NCI-H2081 treated with DMSO at 0.1 percent for 48 hours (cell line): ENCODE measurements around the gene UBL4B.

Experiments
- DNase-seq: peaks from one replicate; lab custom pipeline; 2025; lab: John Stamatoyannopoulos, UW

Gene UBL4B

DNA sequence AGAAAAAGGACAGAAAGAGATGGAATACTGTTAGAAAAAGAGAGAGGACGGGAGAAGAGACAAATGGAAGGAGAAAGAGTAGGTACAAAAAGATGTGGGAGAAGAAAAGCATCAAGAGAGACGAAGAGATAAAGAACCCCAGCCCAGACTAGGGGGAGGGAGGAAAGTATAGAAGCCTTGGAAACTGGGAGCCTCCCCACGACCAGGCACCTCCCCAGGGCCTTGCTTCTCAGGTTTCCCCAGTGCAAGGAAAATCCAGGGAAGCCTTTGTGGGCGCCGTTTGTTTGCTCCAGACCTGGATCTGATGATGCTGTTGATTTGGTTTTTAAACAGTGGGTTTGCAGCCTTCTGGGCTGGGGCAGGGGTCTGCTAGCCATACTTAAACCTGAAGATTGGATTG lies 26.6 kb upstream of the UBL4B start:
- no peak for DNase-seq

DNA sequence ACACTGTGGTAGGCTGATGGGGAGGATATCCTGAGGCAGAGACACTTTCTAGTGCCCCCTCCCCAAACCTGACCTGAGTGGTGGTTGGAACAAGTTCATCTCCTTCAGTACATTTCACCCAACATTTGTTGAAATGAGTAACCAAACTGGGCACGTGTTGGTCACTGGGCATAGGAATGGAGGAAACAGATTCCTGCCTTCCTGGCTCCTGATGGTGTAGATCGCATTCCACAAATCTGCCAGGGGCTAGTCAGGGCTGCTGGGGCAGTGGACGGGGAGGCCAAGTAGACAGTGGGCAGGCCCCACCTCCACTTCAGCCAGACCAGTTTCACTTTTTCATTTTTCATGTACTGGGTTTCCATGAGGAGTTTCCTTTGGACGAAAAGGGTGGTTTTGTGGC lies 25.3 kb upstream of the UBL4B start:
- no peak for DNase-seq

DNA sequence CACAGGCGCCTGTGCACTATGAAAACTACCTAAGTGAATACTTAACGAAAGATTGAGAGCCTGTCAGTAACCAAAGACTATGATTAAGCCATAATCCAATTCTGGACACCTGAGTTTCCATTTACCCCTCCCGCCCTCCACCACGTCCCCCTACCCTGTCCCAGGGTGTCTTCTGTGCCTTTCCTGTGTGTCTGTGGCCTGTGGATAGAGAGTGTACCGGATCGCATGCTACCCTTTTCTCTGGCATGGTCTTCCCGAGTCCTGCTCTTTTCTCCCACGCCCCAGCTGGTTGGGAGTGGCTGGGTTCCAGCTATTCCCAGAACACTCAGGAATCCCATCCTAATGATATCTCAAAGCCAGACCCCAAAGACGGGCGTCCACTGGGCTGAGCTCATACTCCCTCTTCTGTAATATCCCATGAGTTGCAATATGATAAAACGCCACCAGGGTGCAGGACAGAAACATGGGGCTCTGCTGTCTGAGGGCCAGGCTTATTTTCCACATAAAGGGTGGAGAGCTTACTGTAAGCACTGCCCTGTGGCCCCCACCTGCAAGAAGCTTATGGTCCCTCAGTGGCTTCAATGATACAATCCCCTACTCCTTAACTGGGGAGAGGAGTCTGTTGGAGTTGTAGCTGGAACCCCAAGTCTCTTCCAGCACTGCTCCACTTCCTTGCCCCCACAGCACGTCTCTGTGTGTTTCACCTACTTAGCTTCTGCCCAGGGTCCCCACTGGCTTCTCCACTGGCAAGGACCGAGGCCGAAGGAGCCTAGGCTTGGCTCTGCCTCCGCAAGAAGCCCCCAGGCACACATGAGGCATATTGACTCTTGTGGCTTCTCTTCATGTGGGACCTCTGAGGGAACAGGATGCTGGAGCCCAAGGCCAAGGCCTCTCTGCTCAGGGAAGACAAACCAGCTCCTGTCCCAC lies 24.2 kb upstream of the UBL4B start:
- DNase-seq: peak; percentile 9

DNA sequence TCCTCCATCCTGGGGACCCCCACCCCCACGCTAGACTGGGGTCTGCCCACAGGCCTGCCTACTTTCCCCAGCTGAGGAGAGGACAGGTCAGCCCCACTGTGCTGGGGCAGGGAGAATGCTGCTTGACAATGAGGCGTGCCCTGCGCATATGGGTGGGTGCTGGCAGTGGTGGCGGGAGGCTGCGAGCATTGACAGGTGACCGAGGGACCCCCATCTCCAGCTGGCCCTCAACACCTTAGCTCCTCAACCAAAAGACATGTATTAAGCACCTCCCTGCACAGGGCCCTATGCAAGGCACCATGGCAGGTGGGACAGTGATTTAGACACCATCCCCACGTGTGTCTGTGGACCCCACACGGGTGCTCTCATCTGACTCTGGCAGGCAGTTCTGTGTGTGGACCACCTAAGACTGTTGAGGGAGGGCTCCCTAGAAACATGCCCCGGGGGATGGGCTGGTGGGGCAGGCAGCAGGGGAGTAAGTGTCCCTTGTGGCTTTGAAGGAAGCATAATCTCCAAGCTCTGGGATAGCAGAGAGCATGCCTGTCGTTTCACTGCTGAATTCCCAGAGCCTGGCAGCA lies 23.4 kb upstream of the UBL4B start:
- DNase-seq: no peak

DNA sequence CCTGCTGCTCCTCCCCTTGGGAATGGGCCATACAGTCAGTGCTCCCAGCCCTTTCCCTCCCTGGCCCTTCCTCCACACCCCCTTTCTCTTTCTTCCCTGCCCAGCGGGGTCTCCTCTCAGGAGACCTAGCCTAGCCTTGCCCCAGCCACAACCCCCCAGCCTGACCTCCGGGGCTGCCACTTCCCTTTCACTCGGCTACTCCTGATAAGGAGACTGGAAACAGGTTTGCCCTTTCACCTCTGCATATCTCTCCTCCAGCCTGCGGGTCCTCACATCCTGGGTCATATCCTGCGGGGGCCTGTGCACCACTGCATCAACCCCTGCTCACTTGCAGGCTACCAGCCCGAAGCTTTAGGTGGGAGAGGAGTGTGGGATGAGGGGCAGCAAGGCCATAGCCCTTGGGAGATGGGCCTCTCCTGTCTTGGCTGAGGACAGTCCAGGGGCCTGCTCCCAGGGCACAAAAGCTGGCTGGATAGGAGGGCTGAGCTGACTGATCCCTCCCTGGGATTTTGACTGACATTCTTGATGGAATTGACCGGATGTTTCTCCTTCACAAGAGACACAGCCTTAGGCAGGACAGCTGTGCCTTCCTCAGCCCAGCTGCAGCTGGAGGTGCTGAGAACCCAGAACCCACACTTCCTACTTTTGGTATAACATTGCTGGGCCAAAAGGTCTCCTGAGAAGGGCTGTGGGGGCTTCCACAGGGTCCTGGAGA lies 22.5 kb upstream of the UBL4B start:
- DNase-seq: no peak

DNA sequence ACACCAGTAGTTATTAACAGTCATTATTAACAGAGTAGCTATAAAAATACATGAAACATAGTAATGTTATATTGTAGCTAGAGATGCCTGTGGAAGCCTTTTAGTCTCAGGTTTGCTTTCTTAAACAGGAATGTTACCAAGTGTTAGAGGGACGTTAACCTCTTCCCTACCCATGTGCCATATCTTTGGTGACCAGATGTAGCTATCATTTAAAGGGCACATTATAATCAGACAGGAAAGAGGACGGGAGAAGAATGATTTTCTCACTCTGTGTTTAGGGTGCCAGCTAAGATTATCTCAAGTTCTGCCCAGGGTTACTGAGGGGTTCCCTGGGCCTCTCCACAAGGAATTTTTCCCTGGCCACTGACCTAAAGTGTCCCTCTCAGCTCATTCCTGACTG lies 20.9 kb upstream of the UBL4B start:
- DNase-seq: no peak

DNA sequence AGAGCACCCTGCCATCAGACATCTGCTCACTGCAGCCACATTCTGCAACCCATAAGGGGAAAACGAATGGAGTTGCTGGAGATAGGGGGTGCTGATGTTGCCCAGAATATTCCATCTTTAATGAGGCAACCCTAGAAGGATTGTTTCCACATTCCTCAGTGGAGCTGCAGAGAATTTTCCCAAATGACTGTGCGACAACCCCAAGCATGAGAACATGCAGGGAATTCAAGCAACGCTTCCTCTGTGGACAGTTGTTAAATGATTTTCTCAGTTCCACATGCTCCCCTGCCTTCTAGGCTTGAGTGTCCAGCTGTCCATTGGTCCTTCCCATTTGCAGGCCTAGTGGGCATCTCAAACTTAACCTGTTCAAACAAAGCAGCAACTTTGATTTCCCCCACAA lies 20.5 kb upstream of the UBL4B start:
- no peak for DNase-seq

DNA sequence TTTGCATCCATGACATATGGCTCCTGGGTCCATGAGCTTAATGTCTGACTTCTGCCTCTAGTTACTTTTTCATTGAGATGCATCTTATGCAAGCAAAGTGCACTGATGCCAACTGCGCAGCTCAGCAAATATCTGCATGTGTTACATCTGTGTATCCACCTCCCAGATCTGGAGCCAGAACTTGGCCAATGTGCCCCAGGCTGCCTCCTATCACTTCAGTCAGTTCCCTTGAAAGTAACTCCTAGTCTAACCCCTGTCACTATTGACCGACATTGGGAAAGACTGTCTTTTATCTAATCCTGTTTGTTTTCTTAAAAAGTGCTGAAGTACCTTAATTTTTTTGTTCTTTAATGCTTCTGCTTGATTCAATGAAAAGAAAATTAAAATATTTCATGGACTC lies 19.3 kb upstream of the UBL4B start:
- DNase-seq: no peak

DNA sequence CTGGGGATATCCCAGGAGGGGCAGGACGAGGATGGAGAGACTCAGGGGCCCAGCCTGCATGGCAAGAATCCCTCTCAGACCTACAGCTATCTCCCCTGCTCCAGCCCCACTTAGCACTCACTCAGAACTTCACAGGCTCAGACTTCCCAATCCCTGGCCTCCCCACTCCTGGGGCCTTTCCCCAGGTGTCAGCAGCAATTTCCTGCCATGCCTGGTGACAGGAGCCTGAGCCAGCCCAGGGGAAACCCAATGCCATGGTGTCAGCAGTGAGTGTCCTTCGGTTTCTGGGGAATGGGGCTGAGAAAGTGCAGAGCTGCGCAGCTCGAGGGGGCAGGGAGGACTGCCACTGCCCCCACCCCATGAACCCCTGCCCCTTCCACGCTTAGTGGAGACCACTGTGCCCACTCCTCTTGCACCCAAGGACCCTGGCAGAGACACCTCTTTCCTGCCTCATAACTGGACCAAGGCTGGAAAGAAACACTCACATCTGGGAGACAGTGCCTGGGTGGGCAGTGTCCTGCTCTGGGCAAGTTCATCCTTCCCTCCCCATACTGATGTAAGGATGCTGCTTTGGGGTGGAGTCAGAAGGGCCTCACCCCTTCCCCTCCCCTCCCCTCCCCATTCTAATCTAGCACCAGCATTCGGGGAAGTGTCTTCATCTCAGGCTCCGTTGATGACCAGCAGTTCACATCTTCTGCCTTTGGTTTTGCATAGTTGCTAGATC lies 17.1 kb upstream of the UBL4B start:
- no peak for DNase-seq

DNA sequence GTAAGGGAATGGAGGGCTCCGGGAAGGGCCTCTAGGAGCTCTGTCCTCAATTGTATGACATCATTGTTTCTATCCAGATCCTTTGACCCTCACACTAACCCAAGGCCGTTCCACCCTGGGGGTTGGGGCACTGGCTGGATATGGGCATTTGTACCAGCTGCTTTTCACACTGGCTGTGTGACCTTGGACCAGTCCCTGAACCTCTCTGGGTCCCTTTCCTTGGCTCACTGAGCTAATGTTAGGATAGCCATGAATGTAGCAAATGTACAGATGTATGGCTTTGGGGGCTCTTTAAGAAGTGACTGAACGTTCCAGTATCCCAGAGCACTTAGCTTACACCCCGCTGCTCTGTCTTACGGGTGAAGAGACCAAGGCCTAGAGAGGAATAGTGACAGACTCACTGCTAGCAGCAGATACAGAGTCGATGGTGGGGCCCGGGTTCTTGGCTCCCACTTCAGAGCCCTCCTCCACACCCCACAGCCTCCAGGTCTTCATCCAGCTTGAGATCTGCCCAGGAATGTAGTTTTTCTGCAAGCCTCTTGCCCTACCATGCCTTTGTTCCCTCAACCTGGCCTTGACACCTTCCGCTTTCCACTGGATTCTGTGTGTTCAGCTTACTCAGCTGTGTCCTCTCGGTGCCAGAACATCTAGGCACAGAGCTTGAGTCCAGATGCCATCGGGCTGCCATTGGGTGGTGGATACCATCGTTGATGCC lies 14.6 kb upstream of the UBL4B start:
- DNase-seq: no peak

DNA sequence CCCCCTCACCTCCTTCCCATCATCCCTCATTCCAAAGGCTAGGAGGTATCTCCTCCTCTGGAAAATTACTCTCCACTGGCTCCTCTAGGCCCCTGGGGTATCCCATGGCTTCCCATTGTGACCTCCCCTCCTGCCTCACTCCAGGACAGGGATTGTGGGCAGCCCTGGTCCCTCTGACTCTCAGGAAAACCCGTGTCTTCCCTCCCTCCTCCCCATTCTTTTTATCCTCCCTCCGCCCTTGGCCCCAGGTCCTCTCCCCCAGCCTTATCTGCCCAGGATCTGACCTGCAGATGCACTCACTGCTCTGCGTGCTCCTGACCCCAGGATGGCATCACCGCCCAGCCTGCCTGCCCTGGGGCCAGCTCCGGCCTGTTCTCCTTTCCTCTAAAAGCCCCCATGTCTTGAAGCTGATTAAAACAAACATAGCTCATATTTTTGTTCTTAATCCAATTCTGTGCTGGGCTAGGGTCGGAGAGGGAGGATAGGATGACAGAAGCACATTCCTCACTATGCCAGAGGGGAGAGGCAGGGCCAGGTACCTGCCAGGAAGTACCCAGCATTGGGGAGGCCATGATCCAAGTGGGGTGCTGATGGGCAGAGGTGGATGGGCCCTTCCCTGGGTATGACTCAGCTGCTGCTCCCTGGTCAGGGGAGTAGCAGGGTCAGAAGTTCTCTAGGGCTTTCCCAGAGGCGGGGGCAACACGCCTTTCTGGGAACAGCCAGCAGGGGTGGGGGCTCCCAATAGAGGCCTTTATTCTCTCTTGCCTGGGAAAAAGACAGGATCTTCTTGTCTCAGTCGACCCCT lies 13.8 kb upstream of the UBL4B start:
- no peak for DNase-seq

DNA sequence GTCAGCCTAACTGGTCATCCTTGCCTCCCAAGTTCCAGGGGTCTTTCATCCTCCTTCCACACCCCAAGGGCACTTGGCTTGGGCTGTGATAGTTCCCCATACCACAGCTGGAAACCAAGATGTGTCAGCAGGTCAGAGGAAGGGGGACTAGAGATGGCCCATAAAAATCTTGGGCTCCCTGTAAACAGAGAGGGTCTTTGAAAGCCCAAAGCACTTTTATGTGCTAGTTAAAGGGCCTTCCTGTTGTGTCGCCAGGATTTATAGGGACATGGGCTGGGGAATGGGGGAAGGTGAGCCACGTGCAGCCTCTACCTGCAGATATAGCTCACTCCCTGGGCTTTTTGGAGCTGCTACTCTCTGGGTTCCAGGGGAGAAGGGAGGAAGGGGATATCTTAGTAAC lies 11.9 kb upstream of the UBL4B start:
- no peak for DNase-seq

DNA sequence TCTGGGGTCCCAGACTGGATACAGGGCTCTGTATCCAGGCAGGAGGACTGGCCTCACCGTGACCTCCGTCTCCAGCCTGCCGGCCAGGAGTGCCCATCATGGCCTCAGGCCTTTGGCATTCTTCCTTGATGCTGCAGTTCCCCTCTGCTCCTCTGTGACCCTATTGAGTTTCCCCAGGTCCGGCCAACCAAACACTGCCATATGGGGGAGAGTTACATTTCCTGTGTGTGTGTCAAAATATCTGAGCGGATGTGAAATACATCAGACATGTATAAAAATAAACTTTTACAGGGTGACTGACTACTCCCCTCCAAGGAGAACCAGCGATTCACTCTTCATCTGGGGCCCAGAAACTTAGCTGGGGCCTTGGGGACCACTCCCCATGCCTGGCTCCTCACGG lies 10.2 kb upstream of the UBL4B start:
- DNase-seq: no peak

DNA sequence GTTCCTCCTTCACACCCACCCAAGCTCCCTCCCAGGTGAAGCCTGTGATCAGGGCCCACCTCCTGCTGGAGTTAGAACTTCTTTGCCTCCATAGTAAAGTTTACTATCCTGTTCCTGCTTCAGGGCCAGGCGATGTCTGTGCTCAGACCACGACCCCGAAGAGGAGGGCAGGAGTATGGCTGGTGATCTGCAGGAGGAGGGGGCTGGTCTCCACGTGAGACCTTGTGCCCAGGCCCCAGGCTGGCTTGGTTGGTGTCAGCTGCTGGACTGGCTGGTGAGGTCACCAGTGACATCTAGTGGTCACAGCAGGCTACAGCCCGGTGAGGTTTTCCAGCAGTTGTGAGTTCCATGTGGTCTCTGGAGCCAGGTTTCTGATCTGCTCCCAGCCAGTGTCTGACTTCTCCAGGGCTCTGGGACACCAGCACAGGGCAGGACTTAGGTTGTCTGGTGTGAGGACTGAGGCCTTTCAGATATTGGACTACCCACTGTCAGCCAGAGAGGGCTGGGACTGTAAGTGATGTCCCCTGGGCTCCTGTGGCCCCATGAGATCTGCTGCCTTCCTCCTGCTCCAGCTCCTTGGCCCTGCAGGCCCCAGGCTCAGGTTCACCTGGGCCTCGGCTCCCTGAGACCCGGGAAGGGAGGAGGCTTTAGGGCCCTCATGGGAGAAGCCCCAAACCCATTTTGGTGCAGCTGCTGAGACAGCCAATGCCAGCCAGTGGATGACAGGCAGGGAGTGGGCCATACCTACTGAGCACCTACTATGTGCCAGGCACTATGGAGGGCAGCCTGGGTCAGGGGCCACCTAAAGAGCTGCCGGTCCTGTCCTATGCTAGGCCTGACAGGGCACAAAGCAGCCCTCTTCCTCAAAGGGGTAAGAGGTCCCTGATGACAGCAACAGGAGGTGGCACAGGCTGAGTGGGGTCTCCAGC lies 6.0 kb upstream of the UBL4B start:
- peak; percentile 38 for DNase-seq

DNA sequence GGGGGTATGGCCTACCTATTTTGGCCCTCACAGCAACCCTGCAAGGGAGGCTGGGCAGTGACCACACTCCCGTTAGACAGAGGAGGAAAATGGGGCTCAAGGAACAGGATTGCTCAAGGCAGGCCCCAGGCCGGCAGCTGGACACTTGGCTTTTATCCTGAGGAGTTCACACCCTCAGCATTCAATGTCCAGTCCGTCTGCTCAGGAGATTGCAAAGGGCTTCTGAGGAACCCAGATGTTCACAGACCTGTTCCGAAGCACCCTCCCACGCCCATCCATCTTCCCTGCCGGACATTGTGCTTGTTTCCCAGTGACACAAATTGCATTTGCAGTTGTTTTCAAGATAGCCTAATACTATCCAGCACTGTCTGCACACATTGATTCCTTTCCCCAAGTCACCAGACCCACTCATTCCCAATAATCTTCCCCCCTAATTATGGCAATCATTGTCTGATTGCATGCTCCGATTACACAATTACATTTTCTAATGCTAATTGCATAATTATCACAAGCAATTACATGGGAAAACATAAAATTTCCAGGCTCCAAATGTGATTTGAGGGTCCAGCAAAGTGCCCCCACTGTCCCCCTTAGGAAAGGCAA lies 4.3 kb upstream of the UBL4B start:
- DNase-seq: no peak

DNA sequence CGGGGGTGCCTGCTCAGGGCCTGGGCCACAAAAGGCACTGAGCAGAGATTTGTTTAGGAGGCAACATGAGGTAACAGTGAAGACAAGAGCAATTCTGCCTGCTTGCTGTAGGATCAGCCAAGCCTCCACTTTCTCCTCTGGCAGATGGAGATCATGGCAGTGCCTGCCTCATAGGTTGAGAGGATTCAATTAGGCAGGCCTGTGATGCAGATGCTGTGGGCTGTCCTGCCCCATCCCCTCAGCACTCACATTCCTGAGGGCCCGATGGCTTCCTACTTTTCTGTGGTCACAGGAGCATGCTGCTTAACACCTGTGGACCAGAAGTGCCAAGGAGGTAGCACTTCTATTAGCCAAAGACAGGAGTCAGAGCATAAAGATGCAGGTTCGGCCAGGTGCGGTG lies 1.2 kb upstream of the UBL4B start:
- DNase-seq: no peak

DNA sequence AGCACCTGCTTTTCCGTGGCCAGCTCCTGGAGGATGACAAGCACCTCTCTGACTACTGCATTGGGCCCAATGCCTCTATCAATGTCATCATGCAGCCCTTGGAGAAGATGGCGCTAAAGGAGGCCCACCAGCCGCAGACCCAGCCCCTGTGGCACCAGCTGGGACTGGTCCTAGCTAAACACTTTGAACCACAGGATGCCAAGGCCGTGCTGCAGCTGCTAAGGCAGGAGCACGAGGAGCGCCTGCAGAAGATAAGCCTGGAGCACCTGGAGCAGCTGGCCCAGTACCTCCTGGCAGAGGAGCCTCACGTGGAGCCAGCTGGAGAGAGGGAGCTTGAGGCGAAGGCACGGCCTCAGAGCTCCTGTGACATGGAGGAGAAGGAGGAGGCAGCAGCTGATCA lies 413 bp downstream of the UBL4B start:
- DNase-seq: no peak

DNA sequence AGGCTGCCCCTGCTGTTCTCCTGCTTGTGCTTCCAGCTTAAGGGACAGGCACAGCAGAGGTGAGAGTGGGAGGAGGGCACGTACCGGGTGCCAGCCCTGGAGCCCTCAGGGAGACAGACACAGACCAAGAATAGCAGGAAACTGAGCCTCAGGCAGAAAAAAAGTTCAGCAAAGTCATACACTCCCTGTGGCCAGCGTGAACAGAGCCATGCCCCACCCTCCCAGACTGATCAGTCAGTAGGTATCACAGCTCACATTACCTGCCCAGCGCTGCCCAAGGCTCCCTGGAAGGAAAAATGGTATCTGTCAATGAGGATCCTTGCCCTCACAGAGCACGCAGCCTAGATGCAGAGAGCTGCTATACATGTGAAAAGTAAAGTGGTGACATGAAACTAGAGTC lies 1.3 kb downstream of the UBL4B start:
- DNase-seq: no peak

DNA sequence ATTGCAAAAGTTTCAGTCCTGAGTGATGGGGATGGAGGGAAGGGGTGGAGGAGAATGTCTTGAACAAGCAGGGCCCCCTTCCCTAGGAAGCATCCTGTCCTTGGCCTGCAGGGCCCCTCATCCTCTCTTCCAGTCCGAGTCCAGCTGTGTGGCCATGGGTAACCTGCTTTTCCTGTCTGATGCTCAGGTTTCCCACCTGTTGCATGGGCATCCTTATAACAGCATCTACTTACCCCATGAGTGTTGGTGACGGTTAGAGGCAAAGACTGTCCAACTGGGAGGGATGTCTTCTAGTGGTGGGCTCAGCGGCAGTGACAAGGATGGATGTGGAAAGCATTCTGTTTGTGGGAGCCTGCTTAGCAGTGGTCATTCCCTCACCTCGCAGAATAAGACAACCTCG lies 1.9 kb downstream of the UBL4B start:
- no peak for DNase-seq
